Activated CD4-positive, alpha-beta T cell treated with anti-CD3 and anti-CD28 coated beads, Interleukin-2, Interleukin-6, amounts not matched to agents 100 ng/mL and 50 ng/mL, durations not matched to agents 16 hours and 8 hours (primary cell): ENCODE data around the gene TNFRSF1A.

Source experiments
- DNase-seq: peaks from one replicate; pipeline ENCODE4 v3.0.0-alpha.2; 2020

TNFRSF1A gene

GRCh38 chr12:6336889-6337853 is 4.7 kb downstream of the TNFRSF1A start:
- peak; percentile 82 for DNase-seq

DNA sequence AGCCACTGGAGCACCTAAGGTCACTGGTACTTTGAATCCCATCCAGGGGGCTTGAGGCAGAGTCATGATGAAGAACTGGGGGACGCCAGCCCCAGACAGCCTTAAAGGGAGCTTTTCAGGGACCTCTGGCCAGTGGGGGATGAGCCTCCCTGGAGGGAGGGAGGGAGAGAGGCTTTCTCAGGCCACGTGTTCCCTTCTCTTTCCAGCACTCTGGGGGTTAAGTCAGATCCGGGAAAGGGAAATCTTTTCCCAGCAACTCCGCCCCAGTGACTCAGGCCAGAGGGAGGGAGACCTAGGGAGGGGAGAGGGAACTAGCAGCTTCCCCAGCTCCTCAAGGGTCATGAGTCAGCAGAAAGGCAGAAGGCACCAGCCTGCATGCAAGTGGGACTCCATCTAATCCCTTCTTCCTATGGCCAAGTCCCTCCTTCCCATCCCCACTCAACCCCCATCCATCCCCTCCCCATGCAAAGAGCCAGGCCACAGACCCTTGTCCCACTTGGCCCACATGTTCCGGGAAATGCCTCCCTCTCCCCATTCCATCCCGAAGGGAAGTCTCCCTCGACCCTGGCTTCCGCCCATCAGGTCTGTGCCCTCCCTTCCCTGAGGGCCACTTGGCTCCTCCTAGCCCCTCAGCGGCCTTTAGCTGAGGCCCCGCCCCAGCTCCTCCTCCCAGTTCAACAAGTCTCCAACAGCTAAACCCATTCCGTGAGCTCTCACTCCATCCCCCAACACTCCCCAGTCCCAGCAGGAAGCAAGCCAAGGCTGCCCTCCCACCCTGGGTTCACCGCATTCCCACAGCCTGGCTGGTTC is 5.6 kb downstream of the TNFRSF1A start:
- peak; percentile 80 for DNase-seq

DNA sequence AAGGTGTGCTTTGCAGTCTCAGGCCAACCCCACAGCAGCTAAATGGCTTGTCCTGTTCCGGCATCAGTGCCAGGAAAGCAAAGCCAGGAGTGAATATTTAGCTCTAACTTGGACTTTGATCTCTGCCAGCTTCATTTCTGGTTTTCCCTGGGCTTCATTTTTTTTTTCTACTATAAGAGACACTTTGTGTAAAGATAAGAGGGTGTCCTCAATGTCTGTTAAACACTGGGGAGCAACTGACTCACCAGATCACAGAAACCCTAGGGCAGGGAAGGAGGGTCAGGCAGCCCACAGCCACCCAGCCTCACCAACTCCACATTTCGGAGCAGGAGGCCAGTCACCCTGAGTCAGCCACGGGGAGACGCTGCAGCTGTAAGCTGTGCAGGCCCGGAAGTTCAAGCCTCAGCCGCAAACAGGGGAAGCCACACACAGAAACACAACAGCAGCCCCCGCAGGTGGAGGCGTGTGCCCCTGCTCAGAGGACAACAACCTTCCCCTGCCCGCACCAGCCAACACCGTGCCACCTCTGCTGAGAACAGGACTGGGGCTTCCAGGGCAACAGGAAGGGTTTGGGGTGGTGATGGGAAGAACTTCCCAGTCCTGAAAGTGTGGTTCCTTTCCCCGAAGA is 6.3 kb downstream of the TNFRSF1A start:
- peak; percentile 92 for DNase-seq

DNA sequence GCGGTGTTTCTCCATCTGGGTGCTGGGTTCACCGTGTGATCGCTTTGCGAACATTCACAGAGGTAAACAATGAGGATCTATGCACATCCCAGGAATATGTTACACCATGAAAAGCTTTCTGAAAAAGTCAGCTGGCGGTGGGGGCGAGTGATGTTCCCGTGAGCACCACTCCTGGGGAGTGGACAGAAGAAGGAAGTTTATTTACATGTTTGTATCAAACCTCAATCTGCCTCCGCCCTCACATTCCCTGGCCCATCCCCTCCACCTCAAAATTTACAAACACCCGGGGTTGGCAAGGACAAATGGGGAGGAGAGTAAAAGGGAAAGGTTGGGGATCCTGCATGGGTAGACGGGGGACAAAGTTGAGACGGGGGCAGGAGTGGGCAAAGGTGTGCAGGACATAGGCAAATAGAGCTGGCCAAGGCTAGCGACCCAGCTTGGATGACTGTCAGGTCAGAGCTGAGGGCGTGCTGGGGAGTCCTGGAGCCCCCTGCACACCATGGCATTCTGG is 6.9 kb downstream of the TNFRSF1A start:
- no peak for DNase-seq

GRCh38 chr12:6334359-6334758 is 7.5 kb downstream of the TNFRSF1A start:
- DNase-seq, result no peak

- no peak for DNase-seq
These were observed 8.3 kb downstream of the TNFRSF1A start for GRCh38 chr12:6333566-6333965.

GRCh38 chr12:6333029-6333428 is 8.8 kb downstream of the TNFRSF1A start:
- DNase-seq, result no peak

- DNase-seq, result no peak
These were observed 9.4 kb downstream of the TNFRSF1A start for GRCh38 chr12:6332459-6332858.

- no peak for DNase-seq
These were observed 10.7 kb downstream of the TNFRSF1A start for GRCh38 chr12:6330999-6331714.

- no peak for DNase-seq
These were observed 11.7 kb downstream of the TNFRSF1A start for GRCh38 chr12:6330192-6330591.

DNA sequence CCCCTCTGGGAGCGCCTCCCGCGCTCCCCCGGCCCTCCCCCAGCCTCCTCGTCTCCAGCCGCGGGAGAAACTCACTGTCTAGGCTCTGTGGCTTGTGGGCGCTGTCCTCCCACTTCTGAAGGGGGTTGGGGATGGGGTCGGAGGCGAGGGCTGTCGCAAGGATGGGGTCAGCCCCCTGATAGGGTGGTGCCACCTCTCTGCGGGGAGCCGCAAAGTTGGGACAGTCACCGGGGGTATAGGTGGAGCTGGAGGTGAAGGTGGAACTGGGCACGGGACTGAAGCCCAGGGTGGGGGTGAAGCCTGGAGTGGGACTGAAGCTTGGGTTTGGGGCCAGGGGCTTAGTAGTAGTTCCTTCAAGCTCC is 12.2 kb downstream of the TNFRSF1A start:
- no peak for DNase-seq

GRCh38 chr12:6328945-6329702 is 12.8 kb downstream of the TNFRSF1A start:
- DNase-seq, result no peak

DNA sequence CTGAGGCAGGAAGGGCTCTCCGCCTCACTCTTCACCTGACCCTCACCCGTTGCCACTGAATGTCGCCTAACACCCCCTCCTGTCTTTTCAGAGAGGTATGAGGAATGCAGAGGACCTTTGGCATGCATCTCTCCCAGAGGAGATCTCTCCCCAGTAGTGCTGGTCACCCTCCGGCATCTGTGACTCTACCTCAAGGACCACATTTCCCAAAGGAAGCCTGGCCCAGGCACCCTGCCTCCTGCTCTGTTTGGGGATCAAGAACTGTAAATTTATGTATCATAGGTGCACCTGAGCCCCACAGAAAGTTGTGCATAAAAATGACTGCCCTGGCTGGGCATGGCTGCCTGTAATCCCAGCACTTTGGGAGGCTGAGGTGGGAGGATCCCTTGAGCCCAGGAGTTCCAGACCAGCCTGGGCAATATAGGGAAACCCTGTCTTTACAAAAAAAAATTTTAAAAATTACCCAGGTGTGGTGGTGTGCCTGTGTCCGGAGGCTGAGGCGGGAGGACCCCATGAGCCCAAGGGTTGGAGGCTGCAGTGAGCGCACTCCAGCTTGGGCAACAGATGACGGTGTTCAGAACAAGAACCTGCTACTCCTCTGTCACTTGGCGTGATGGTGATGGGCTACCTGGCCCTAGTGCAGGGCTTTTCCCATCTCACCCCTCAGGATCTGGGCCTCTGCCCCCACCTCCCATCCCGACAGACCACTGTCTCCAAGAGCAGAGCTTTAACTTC is 13.7 kb downstream of the TNFRSF1A start:
- DNase-seq, result no peak

DNA sequence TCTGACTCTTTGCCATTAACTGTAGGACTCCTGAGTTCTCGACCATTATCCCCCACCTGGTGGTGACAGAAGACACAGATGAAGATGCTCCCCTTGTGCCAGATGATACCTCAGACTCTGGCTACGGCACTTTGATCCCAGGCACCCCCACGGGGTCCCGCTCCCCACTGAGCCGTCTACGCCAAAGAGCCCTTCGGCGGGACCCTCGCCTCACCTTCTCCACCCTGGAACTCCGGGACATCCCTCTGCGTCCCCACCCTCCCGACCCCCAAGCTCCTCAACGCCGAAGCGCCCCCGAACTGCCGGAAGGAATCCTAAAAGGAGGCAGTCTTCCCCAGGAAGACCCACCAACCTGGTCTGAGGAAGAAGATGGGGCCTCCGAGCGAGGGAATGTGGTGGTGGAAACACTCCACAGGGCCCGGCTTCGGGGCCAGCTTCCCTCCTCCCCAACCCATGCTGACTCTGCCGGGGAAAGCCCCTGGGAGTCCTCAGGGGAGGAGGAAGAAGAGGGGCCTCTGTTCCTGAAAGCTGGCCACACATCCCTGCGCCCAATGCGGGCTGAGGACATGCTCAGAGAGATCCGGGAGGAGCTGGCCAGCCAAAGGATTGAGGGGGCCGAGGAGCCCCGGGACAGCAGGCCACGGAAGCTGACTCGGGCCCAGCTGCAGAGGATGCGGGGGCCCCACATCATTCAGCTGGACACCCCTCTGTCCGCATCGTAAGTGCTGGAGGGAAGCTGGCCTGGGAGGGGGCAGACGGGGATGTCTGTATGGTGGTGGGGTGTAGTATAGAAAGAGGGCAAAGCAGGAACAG is 14.4 kb downstream of the TNFRSF1A start:
- DNase-seq, result no peak

DNA sequence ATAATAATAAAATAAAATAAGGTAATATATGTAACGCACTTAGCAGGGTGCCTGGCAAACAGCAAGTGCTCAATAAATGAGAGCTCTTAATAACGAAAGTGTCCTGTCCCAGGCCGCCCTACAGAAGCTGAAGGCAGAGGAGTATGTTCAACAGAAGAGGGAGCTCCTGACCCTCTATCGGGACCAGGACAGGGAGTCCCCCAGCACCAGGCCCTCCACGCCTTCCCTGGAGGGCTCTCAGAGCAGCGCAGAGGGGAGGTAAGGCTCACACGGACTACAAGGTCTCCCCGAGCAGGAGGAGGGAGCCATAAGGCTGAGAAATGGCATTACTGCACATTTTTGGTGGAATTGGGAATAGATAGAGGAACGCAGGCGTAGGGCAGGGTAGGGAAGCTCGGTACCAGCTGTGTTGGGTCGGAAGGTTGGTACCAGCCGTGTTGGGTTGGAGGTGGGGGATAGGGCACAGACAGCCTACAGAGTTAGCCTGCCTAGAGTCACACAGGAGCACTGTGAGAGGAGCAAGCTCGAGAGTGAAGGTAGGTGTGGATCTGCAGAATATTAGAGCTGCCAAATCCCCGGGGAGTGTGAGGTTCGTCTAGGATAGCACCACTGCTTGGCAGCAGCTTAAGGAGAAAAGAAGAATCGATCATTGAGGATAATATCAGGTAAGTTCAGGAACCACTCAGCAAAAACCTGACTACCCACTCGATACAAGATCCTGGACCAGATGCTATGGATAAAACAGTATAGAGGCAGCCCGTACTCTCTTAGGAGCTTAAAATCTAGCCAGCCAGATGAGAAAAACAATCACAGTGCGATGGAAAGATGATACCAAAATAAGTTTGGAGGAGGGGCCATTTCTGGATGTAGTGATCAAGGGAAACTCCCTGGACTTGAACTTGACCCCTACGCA is 15.3 kb downstream of the TNFRSF1A start:
- DNase-seq, result no peak

DNA sequence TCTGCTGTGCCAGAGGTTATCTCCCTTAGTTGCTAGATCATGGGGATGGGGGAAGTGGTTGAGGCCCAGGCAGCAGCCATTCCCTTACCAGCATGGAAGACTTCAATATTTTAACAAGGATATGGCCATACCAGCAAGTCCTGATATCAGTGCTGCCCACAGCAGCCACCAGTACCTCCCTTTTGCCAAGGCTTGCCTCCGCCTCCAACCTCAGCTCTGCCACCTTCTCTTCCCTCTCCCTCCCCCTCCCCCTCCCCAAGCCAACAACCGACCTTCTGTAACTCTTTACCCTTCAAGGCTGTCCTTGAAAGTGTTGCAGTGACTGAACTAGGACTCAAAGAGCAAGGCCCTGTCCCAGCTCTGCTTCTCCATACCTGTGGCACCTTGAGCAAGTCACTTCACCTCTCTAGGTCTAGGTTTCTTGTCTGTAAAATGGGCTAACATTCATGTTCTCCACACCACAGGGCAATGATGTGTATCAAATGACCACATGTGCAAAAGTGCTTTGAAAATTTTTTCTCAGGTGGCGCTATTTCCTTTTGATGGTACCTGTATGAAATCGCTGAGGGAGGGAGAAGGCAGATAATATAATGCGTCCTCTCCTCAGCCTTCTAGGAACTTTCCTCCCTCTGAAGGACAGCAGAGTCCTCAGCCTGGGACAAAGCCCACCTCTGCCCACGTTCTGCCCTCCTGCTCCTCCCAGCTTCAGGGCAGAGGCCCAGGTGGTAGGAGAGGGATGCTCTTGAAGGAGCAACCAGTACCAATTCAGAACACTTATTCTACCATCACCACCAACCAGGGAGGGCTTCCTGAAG is 16.7 kb downstream of the TNFRSF1A start:
- DNase-seq, result no peak

- no peak for DNase-seq
These were observed 17.7 kb downstream of the TNFRSF1A start for GRCh38 chr12:6323995-6324711.
